RCC 7860 (cell line): ENCODE data around the gene TMEM131L.

ENCODE experiments used
- DNase-seq: peaks from one replicate; pipeline ENCODE4 v3.0.0-alpha.2; 2015; ENCODE audit warnings: low spot score
- FAIRE-seq: peaks from 2 replicates; lab custom pipeline; 2012; peaks lifted over from hg19 to GRCh38; lab: Jason Lieb, UNC

Gene TMEM131L

DNA sequence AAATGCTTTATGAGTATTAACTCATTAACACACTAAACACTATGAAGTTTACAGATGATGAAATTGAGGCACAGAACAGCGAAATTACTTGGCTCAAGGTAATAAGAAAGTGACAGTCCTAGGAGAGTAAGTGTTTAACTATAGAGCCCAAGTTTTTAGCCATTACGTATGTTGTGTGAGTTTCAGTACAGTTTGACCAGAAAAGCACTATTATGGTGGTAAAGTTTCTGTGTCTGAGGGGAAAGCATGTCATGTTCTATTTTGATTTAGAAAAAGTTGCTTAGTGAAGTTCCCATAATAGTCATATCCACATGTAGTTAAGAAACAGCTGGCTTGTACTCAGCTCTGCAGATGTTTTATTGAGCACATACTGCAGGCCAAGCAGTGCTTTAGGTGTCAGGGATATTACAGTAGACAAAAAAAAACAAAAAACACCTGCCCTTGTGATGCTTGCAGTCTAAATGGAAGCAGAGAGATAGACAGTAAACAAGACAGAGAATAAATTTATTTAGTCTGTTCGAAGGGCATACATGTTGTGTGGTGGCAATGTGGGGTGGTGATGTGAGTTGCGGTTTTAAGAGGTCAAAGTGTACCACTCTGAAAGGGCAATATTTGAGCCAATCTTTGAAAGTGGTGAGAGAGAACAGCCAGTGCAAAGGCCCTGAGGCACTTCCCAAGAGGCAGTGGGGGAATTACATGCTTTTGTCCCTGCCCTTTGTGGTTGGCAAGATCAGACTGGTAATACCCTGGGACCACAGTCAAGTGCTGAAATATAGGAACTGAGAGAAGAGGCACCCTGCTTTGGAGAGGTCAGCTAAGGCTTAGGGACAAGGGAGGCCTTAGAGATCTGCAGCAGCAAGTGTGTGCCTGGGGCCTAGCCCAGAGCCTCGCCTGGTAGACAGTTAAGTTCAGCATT is 6.2 kb downstream of the TMEM131L start:
- FAIRE-seq (no peak), DNase-seq (no peak)

DNA sequence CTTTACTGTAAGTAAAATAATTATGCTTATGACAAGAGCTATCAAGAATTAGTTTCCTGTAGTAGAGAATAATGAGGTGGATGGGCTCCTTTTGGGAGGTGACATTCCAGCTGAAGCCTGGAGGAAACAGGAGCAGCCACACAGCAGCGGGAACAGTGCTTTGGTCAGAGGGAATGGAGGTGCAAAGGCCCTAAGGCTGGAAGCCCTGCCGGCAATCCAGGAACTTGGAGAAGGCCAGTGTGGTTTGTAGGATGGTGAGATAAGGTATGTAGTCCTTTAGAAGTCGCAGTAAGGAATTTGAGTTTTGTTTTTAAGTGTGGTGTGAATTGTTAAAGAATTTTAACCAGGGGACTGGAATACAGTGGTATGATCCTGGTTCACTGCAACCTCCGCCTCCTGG is 8.1 kb downstream of the TMEM131L start:
- DNase-seq (no peak), FAIRE-seq (no peak)

DNA sequence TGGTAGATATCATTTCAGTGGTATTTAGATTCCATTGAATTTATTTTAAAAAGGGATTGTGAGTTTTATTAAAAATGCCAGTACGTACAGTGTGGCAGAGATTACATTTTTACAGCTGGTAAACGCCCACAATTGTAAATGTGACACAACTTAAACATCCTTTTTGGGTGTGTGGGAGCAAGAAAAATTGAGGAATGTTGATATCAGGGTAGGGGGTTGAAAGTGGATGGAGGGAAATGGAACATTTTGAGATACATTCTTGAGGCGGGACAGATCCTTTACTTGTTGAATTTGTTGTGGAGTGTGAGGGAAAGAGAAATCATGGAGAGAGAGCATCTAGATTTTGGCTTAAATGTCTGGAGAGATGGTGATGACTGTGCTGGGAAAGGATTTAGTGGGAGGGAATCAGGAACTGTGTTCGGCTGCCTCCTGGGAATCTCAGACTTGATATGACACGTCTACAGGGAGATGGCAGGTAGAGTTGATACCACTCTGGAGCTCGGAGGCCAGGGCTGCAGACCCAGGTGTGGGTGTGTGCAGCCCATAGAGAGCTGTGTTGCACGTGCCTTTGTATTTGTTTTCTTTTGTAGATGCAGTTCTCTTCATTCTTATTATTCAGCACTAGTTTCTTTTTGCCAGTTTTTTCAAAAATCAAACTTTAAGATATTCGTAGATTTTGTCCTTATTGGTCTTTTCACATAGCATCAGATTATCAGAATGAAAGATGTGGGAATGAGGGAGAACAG is 10.8 kb downstream of the TMEM131L start:
- DNase-seq (no peak), FAIRE-seq (no peak)

DNA sequence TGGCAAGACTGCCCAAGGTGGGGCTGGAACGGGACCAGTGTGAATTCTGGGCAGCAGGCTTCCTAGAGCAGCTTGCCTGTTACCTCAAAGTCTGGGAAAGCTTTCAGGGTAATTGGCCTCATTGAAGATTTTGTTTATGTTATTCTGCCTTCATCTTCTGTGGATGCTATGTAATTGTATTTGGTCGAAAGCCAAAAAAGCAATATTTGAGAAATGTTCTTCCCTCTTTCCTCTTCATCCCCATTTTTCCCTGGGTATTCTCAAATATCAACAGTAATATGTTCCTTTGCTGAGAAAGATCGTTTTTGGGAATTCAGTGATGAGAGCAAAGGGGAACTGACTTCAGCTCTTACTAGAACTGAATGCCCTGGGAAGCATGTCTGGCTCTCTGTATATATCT is 12.9 kb downstream of the TMEM131L start:
- FAIRE-seq, result no peak
- no peak for DNase-seq

DNA sequence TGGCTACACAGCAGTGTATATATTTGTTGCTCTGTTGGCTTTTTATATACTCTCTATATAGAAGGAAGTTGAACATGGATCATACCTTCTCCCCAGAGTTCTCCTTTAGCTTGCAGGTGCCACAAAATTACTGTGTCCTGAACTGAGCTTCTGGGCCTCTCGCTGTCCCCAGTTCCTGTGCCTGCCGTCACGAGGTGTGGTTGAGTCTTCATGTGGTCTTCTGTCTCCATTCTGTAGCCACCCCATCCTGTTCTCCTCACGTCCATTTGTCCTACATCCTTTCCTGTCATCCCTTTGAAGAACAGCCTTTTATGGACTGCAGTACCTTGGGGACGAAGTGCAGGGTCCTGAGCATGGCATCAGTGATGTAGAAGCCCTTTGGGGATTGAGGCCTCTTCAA is 14.5 kb downstream of the TMEM131L start:
- DNase-seq (no peak), FAIRE-seq (no peak)

DNA sequence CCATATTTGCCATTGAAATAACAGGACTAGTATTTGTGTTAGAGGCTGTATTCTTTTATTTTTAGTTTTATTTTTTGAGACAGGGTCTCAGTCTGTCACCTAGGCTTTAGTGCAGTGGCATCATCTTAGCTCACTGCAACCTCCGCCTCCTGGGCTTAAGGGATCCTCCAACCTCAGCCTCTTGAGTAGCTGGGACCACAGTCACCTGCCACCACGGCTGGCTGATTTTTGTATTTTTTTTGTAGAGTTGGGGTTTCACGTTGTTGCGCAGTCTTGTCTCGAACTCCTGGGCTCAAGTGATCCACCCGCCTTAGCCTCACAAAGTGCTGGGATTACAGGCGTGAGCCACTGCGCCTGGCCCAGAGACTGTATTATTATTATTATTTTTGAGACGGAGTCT is 15.3 kb downstream of the TMEM131L start:
- FAIRE-seq, result no peak

DNA sequence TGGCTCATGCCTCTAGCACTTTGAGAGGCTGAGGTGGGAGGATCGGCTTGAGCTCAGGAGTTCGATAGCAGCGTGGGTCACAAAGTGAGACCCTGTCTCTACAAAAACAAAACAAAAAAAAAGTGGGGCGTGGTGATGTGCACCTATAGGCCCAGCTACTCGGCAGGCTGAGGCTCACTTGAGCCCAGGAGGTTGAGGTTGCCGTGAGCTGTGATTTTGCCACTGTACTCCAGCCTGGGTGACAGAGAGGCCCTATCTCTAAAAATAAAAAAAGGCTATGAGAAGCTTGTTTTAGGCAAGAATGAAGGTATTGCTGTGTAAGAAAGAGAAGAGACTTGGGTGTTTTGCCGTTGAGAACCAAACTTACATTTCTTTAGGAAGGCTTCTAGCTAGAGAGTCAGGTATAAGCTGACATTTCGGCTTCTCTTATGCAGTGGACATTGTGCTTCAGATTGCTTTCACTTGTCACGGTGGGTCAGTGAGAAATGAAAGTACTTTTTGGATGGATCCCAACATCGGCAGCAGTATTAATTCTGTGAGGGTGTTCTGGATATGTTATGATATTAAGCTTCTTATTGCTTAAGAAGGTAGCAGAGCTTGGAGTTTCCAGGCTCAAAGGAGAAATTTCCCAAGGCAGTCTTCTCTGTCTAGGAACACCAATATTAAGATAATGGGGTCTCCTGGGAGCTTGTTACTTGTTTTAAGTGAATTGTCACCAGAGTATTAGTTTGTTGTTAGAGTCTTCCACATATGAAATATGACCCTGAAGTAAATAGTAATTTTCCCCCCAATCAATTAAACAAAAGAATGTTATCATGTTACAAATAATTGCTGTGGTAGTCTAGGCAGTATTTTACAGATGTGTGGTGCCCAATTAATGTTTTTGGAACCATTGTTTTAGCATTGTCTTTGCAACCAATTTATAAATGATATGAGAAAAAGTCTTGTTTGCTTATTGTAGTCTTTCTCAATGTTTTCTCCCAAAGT is 17.6 kb downstream of the TMEM131L start:
- no peak for FAIRE-seq
- no peak for DNase-seq

More for the DNA sequence above, 15.3 kb downstream of the TMEM131L start:
- DNase-seq, result no peak

DNA sequence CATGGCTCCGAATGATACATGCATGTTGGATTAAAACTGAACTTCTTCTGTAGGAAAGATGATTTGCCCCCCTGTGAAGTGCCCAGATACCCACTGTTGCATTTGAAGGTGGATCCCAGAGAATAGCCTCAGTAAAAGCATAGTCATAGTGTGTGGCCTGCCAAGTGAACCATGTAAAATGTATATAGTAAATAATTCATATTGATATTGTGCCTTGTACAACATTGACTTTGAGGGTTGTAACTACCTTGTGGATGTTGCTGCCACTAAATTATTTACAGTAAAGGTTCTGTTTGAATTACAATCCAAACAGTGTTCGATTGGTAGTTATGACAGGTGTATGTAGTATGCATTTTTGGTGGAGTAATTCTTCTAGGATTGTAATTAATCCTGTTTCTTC is 19.2 kb downstream of the TMEM131L start:
- FAIRE-seq (no peak), DNase-seq (no peak)

DNA sequence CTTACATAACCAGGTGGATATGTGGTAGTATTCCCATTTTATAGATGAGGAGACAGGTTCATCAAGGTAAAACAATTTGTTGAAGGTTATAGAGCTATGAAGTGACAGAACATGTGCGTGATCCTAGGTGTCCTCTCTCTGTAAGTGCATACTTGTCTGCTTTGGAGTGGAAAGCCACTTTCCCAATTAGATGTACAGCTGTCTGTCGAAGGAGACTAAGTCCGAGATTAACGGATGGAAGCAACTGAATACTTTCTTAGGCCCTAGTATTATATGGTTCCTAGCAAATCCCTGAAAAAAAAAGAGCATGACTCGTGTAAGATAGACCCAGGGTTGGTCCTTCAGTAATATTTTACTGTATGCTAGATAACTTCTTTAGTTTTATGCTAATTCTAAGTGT is 19.7 kb downstream of the TMEM131L start:
- no peak for DNase-seq
- FAIRE-seq, result no peak

DNA sequence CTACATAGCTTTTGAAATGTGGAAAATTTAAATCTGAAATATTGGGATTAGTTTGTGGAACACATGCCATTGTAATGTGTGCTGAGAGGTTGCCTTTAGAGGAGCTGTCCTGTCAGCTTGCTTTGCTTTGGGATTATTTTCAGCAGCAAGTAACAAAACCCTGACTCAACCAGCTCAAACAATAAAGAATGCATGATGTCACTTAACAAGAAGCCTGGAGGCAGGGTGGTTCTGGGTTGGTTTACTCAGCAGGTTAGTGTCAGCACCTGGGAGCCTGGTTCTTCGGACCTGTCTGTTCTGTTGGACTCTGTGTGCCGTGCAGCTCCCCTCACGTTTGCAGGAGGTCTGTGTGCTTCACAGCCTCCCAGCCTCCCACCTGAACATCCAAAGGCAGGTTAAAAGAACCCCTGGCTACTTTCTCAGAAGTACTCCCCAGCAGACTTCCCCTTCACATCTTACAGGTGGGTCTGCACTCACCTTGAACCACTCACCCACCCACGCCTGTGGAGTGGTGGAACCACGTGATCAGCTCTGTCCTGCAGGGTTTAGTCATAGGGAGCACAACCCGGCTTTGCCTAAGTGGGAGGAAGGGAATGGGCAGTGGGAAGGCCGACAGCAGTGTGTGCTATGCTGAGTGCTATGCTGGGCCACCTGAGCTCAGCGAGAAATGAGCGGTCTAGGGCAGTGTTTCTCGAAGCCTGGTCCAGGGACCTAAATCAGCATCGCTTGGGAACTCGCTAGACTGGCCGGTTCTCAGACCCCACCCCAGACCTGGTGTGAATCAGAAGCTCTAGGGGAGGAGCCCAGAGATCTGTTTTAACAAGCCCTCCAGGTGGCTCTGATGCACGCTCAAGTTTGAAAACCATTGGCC is 20.4 kb downstream of the TMEM131L start:
- FAIRE-seq (no peak), DNase-seq (peak; percentile 48)

DNA sequence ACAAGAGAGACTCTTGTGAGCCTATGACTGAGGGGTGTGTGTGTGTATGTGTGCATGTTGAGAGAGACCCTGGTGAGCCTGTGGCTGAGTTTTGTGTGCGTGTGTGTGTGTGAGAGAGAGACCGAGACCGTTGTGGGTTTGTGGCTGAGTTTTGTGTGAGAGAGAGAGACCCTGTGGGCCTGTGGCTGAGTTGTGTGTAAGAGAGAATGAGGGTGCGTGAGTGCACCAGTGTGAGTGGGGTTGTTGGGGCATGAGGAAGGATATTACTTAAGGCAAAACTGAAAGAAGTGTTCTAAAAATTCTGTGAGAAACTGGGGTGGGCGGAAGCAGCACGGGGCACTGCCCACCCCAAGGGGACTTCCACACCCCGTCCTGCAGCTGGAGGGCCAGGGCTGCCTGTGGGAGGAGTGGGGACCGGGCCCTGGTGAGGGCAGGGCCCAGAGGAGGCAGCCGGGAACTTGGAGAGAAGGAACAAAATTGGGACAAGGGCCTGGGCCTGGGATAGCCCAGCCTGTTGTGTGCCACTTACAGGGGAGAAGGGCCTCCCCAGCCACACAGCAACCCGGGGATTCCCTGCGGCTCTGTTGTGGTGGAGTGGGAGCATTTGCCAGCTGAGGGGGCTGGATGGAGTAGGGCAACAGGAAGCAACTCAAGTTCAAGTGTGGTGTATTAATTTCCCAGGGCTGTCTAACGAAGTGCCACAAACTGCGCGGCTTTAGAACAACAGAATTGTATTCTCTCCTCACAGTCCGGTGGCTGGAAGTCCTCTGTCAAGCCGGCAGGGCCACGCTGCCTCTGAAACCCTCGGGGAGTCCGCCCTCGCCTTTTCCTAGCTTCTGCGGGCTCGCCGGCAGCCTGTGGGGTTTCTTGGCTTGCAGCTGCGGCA is 22.1 kb downstream of the TMEM131L start:
- DNase-seq (no peak), FAIRE-seq (no peak)

DNA sequence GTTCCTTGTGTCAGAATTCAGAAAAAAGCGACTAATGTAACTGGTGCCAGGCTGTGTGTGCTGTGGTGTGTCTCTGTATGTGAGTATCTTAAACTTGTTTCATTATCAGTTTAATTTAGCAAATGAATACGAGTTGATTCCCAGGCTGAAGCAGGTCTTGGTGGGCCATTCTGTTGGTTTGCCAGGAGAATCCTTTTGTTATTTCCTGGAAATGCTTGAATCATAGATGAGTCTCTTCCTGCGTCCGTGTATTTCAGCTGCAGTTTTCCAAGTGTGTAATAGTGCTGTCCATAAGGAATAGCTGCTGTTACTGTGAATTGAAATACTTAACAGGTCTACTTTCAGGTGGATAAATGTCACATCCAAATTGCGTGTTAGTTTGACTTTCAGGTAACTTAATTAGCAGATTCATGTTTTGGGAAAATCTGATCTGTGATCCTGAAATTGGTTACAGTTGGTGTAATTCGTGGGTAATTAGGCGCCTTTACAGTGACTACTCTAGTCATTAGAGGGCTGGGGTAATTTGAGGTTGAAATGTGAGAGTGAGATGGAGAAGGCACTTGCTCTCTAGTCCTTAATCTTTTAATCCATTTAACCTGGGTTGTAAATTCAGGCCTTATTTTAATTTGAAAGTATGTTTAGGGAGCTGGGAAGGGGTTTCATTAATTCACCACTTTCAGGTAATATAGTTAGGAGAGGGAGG is 23.8 kb downstream of the TMEM131L start:
- DNase-seq (no peak), FAIRE-seq (no peak)

DNA sequence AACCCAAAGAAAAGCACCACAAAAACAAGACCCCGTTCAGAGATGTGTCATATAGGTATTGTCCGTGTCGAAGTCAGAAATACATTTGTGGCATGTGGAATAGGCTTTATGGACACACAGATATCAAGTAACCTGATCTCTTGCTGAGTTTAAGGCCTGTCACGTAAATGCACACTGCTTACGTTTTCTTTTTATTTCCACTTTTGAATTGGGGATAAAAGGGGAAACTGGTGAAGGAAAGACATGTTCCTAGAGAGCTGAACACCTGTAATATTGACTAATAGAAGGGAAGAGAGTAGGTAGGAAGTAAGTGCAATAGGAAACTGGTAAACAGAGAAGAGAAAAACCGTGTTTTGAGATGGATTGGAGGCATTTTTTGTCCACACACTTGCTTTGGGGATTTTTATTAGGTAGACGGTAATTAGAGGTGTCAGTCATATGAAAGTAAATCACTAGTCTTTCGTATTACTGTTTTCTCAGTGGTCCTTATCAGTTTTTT is 24.9 kb downstream of the TMEM131L start:
- FAIRE-seq, result no peak
- no peak for DNase-seq

DNA sequence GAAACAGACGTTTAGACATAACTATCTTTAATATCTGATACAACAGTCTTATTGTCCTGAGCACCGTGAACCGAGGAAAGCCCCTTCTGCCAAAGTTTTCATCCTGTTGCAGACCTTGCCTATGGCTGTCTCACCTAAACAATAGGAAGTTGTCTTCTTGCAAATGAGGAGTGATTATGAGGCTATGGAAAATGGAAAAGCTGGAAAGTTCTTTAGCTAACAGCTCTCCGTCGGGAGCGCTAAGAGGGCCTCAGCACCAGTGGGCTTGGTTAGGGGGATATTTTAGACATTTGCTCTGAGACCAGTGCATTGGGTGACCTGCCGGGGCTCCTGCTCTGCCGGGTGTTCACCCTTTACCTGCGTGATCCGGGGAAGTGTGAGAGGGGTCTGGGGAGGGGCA is 28.4 kb downstream of the TMEM131L start:
- no peak for FAIRE-seq
- DNase-seq, result no peak

DNA sequence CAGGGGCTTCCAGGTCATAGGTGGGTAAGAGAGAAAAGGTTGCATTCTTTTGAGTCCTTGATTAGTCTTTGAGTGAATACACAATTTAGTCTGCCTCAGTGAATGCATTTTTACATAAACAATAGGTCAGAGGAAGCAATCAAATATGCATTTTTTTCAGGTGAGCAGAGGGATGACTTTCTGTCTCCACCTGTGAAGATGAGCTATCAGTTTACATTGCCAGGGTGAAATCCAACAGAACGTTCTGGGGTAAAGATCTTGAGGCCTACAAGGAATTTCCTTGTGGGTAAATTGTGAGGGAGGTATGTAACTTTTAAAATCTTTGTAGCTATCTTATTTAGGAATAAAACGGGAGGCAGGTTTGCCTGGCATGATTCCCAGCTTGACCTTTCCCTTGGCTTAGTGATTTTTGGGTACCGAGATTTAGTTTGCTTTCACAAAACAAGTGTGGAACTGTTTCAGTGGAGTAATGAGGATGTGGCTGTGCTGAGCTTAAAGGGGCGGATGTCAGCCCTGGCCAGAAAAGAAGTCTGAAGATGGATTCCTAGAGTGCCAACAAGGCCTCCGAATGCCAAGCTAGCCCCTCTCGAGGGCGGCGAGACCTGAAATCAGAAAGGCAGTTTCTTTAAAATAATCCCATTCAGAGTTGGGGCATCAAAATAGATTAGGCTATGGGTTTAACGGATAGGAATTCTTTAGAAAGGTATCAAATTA is 29.5 kb downstream of the TMEM131L start:
- FAIRE-seq (no peak), DNase-seq (no peak)

DNA sequence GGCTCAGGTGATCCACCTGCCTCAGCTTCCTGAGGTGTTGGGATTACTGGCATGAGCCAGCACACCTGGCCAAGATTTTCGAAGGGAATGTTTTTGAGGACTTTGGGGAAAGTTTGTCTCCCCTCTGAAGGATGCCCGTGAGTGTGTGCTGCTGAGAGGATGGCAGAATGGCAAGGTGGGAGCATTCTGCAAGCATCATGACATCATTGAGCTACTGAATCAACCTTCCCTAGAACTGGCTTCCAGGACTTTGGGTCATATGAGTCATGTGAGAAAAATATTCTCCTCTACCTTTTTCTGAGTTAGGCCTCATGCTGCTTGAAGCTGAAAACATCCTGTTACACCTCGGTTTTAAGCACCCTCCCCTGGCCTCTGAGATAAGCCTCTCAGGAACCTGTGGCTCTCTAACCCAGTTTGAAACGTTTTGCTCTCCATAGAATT is 31.0 kb downstream of the TMEM131L start:
- FAIRE-seq (no peak), DNase-seq (peak; percentile 17)
